K562 (cell line): ENCODE results near the gene INTS4. TPM values are rescaled to one million over a fixed set of nuclear protein-coding genes. Genes with fewer than 3 reads are reported as not detected.

Experiments
- BRD9 ChIP-seq: fragments of 450-650 bp; IDR thresholded peaks from 2 replicates; pipeline ENCODE4 v1.6.1; 2018; ENCODE audit warnings: low read depth; ENCODE audit not compliant: partially characterized antibody
- GATA2 ChIP-seq: sonication (generic); formaldehyde crosslinking; IDR thresholded peaks from 2 replicates; pipeline ENCODE4 v1.4.0; 2020; ENCODE audit warnings: mild to moderate bottlenecking, missing genetic modification reagents
- NFE2L1 ChIP-seq: fragments of 450-650 bp; IDR thresholded peaks from 2 replicates; pipeline ENCODE4 v1.6.1; 2016; ENCODE audit warnings: missing genetic modification characterization, low read depth, mild to moderate bottlenecking, missing compliant biosample characterization, moderate library complexity, borderline replicate concordance
- PHTF2 ChIP-seq: fragments of 250-450 bp; sonication (Bioruptor Pico); IDR thresholded peaks from 2 replicates; pipeline ENCODE4 v1.5.0; 2021; ENCODE audit warnings: mild to moderate bottlenecking
- RBM14 ChIP-seq: fragments of 200-400 bp; formaldehyde crosslinking; IDR thresholded peaks from 2 replicates; pipeline ENCODE4 v1.6.1; 2018; ENCODE audit warnings: low read depth, mild to moderate bottlenecking, low read length, moderate library complexity, borderline replicate concordance; ENCODE audit not compliant: insufficient read depth
- SOX6 ChIP-seq: fragments of 450-650 bp; IDR thresholded peaks from 2 replicates; pipeline ENCODE4 v1.6.1; 2014; ENCODE audit warnings: mild to moderate bottlenecking
- ZFX ChIP-seq: sonication (generic); formaldehyde crosslinking; IDR thresholded peaks from 2 replicates; pipeline ENCODE4 v1.8.0; 2022; ENCODE audit warnings: mild to moderate bottlenecking, missing genetic modification reagents, moderate library complexity
- polyA plus RNA-seq, 8 experiments: library from polyadenylated mRNA; depleted of rRNA in 4 of 8; stranded (reverse) in 5 of 8; unstranded in 3 of 8; fragments of >200 nt; fragmentation: Nextera tagmentation in 2 of 8; fragmentation: Illumina TruSeq in 1 of 8; extraction: Ambion mirVana in 2 of 8; extraction: Trizol in 1 of 8; gene quantifications; 2 replicates each; pipeline versions ENCODE4 v1.2.1 to v1.2.3, GENCODE V29; 2011 to 2014; ENCODE audit warnings: inconsistent platforms in 1 of 8, missing spikeins in 1 of 8
- total RNA-seq, 7 experiments: library from RNA; depleted of rRNA in 6 of 7; stranded (reverse); fragments of >200 nt in 6 of 7; fragmentation: Illumina TruSeq in 2 of 7; extraction: Trizol in 2 of 7; gene quantifications; 2 replicates each; pipeline versions ENCODE4 v1.2.1 to v1.2.3, GENCODE V29; 2011 to 2021; ENCODE audit warnings: low replicate concordance in 1 of 7
- TF ChIP-seq, protein P1 (sequence below): fragments of 450-650 bp; IDR thresholded peaks from 2 replicates; pipeline ENCODE4 v1.6.1; 2018; ENCODE audit warnings: mild to moderate bottlenecking, low read depth; ENCODE audit not compliant: partially characterized antibody
- TF ChIP-seq, protein P2 (sequence below): sonication (generic); formaldehyde crosslinking; IDR thresholded peaks from 2 replicates; pipeline ENCODE4 v1.8.1; 2022; ENCODE audit warnings: missing genetic modification reagents
- TF ChIP-seq, protein P3 (sequence below): sonication (generic); formaldehyde crosslinking; IDR thresholded peaks from 2 replicates; pipeline ENCODE4 v1.8.0; 2023; ENCODE audit warnings: missing genetic modification reagents, mild to moderate bottlenecking, borderline replicate concordance

Gene INTS4
- total and polyA plus RNA-seq, 9 of the 15 experiments (the other 6 are each of a cell fraction or from before 2014, with no cell fraction given) = 28.4 to 53.4 (median 44.5) TPM

DNA sequence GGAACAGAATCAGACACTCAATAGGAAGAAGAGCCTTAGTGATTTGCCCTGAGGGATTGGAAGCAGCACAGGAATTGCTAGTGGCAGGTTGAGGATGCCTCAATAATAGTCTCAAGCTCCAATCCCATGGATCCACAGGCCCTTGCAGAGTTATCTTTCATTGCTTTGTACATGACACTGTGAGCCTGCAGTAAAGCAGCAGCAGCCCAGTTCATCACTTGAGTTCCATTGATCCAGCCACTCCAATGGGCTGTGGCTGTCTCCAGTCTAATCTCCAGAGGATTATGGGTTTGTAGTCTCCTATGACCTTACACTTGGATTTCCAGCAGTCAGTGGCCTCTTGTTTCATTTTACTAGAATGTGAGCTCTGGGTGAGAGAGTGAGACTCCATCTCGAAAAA, 128.1 kb downstream of the INTS4 start (continued):
- TF ChIP-seq, protein P1, sequence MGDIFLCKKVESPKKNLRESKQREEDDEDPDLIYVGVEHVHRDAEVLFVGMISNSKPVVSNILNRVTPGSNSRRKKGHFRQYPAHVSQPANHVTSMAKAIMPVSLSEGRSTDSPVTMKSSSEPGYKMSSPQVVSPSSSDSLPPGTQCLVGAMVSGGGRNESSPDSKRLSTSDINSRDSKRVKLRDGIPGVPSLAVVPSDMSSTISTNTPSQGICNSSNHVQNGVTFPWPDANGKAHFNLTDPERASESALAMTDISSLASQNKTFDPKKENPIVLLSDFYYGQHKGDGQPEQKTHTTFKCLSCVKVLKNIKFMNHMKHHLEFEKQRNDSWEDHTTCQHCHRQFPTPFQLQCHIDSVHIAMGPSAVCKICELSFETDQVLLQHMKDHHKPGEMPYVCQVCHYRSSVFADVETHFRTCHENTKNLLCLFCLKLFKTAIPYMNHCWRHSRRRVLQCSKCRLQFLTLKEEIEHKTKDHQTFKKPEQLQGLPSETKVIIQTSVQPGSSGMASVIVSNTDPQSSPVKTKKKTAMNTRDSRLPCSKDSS = no peak
- TF ChIP-seq PHTF2 (CRISPR knock-in tag) (no peak), BRD9 (no peak), NFE2L1 (tag) (no peak), RBM14 (no peak), GATA2 (no peak), SOX6 (no peak), ZFX (no peak)
- TF ChIP-seq, protein P2, sequence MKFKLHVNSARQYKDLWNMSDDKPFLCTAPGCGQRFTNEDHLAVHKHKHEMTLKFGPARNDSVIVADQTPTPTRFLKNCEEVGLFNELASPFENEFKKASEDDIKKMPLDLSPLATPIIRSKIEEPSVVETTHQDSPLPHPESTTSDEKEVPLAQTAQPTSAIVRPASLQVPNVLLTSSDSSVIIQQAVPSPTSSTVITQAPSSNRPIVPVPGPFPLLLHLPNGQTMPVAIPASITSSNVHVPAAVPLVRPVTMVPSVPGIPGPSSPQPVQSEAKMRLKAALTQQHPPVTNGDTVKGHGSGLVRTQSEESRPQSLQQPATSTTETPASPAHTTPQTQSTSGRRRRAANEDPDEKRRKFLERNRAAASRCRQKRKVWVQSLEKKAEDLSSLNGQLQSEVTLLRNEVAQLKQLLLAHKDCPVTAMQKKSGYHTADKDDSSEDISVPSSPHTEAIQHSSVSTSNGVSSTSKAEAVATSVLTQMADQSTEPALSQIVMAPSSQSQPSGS (CRISPR knock-in tag) = no peak
- TF ChIP-seq, protein P3, sequence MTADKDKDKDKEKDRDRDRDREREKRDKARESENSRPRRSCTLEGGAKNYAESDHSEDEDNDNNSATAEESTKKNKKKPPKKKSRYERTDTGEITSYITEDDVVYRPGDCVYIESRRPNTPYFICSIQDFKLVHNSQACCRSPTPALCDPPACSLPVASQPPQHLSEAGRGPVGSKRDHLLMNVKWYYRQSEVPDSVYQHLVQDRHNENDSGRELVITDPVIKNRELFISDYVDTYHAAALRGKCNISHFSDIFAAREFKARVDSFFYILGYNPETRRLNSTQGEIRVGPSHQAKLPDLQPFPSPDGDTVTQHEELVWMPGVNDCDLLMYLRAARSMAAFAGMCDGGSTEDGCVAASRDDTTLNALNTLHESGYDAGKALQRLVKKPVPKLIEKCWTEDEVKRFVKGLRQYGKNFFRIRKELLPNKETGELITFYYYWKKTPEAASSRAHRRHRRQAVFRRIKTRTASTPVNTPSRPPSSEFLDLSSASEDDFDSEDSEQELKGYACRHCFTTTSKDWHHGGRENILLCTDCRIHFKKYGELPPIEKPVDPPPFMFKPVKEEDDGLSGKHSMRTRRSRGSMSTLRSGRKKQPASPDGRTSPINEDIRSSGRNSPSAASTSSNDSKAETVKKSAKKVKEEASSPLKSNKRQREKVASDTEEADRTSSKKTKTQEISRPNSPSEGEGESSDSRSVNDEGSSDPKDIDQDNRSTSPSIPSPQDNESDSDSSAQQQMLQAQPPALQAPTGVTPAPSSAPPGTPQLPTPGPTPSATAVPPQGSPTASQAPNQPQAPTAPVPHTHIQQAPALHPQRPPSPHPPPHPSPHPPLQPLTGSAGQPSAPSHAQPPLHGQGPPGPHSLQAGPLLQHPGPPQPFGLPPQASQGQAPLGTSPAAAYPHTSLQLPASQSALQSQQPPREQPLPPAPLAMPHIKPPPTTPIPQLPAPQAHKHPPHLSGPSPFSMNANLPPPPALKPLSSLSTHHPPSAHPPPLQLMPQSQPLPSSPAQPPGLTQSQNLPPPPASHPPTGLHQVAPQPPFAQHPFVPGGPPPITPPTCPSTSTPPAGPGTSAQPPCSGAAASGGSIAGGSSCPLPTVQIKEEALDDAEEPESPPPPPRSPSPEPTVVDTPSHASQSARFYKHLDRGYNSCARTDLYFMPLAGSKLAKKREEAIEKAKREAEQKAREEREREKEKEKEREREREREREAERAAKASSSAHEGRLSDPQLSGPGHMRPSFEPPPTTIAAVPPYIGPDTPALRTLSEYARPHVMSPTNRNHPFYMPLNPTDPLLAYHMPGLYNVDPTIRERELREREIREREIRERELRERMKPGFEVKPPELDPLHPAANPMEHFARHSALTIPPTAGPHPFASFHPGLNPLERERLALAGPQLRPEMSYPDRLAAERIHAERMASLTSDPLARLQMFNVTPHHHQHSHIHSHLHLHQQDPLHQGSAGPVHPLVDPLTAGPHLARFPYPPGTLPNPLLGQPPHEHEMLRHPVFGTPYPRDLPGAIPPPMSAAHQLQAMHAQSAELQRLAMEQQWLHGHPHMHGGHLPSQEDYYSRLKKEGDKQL (CRISPR knock-in tag) = no peak
